ENCODE results near the gene ELL. TPM values are rescaled to one million over a fixed set of nuclear protein-coding genes. Genes with fewer than 3 reads are reported as not detected.

ELL gene
- total RNA-seq, 4 donors from 2014 or later, result 4.1 to 43.5 (median 21.7) TPM

DNA sequence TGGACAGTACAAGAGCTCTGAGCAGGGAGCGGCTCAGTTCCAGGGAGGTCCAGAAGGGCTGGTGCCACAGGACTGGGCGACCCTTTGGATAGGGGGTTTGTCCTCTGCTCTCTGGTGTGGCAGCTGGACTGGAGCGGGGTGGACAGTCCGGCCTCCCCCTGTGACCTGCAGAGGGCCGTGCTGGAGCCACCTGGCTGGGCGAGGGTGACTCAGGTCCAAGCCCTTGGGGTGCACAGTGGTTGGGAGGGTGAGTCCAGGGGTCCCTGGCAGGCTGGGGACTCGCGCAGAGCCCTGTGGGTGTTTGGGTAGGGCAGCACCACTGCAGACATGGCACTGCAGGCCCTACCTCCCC, 95.5 kb downstream of the ELL start:
- Histone ChIP-seq H3K27me3 (no peaks in the 10 kb centered on the region), H3K36me3 (no peaks in the 10 kb centered on the region), H3K4me1 (peaks cover 0 to 26% of the 10 kb centered on the region in 2 donors), H3K4me3 (no peak overlapping the region), H3K27ac (peak overlapping the region; percentile 80 to 86), H3K9me3 (no peaks in the 10 kb centered on the region)
- TF ChIP-seq POLR2A (IDR thresholded peaks at IDR 0.05), result no peak
- TF ChIP-seq, protein P1, sequence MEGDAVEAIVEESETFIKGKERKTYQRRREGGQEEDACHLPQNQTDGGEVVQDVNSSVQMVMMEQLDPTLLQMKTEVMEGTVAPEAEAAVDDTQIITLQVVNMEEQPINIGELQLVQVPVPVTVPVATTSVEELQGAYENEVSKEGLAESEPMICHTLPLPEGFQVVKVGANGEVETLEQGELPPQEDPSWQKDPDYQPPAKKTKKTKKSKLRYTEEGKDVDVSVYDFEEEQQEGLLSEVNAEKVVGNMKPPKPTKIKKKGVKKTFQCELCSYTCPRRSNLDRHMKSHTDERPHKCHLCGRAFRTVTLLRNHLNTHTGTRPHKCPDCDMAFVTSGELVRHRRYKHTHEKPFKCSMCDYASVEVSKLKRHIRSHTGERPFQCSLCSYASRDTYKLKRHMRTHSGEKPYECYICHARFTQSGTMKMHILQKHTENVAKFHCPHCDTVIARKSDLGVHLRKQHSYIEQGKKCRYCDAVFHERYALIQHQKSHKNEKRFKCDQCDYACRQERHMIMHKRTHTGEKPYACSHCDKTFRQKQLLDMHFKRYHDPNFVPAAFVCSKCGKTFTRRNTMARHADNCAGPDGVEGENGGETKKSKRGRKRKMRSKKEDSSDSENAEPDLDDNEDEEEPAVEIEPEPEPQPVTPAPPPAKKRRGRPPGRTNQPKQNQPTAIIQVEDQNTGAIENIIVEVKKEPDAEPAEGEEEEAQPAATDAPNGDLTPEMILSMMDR (IDR thresholded peaks at IDR 0.05), result no peak
- intact Hi-C loops (cut with DNase I; ENCODE audit: low total_unique reads), result no loop called here
- no peak for DNase-seq

DNA sequence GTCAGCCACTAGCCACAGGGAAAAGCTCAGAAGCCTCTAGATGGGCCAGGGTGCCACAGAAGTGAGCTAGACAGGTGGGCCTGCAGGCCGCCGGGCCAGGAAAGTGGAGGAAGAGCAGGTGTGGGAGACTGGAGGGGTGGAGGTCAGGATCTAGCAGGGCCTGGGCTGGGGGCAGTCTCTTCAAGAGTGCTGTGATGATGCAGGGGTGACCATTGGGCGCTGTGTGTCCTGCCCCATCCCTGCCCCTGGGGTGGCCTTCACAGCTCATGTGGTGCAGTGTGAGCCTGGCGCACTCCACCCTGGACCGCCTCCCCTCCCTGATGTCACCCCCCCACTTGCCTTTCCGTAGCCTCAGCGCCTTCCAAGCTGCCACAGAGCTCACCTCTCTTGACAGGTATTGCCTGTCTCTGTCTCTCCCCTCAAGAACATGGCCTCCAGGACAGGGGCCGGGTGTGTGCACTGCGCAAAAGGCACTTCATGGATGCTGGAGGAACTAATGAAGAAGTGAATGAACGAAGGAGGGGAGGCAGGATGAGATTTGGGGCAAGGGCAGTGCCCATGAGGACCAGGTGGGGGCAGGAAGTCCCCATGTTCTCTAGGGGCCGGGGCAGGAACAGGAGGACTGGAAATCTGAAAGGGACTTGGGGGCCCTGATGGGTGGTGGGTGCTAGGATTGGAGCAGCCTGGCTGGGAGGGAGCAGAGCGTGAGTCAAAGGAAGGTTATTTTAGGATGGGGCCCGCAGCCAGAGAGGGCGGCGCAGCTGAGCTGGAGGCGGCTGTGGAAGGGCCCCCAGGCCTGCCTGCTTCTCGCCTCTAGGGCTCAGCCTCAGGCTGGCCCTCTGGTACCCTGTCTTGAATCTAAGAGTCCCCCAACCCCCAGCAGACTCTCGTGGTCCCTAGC, 96.1 kb downstream of the ELL start:
- intact Hi-C loops (cut with DNase I; ENCODE audit: low total_unique reads), result no loop called here
- Histone ChIP-seq H3K27ac (peak overlapping the region; percentile 80 to 86), H3K4me3 (no peak overlapping the region), H3K27me3 (no peaks in the 10 kb centered on the region), H3K4me1 (peaks cover 0 to 32% of the 10 kb centered on the region in 2 donors), H3K36me3 (no peaks in the 10 kb centered on the region), H3K9me3 (no peaks in the 10 kb centered on the region)
- no peak for TF ChIP-seq POLR2A (IDR thresholded peaks at IDR 0.05)
- TF ChIP-seq, protein P1 (IDR thresholded peaks at IDR 0.05), result peak in 2 of 4 experiments; percentile 28 to 29
- peak; percentile 76 to 82 for DNase-seq

DNA sequence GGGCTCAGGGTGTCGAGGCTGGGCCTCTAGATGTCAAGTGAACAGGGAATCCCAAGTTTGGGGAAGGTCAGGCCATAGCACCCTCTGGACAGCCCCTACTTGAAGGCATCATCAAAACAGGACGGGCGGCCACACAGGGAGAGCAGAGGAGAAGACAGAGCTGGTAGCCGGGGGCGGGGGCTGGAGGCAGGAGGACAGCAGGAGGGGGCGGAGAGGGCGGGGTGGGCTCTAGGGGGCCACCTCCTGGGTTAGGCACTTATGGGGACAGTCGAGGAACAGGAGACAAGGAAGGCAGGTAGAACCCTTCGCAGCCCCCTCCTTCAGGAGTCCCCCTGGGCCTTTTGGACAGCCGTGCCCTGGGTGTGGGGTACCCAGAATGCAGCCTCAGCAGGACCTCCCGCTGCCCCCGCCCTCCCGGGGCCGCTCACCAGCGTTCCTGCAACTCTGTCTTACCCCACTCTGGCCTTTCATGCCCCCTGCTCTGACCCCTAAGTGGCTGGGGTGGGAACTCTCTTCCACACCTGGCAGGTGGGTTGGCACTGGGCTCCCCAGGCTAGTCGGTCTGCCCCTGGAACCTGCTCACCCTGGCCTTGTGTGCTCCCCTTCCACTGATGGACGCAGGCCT, 96.9 kb downstream of the ELL start:
- H3K9me3 ChIP-seq, result no peaks in the 10 kb centered on the region
- DNase-seq, result no peak
- H3K27me3 ChIP-seq, result no peaks in the 10 kb centered on the region
- intact Hi-C loops (cut with DNase I; ENCODE audit: low total_unique reads), result no loop called here
- peaks cover 0 to 37% of the 10 kb centered on the region in 2 donors for H3K4me1 ChIP-seq
- no peak overlapping the region for H3K4me3 ChIP-seq
- peak overlapping the region; percentile 80 to 86 for H3K27ac ChIP-seq
- no peaks in the 10 kb centered on the region for H3K36me3 ChIP-seq
- TF ChIP-seq, protein P1 (IDR thresholded peaks at IDR 0.05), result no peak
- TF ChIP-seq POLR2A (IDR thresholded peaks at IDR 0.05), result no peak

DNA sequence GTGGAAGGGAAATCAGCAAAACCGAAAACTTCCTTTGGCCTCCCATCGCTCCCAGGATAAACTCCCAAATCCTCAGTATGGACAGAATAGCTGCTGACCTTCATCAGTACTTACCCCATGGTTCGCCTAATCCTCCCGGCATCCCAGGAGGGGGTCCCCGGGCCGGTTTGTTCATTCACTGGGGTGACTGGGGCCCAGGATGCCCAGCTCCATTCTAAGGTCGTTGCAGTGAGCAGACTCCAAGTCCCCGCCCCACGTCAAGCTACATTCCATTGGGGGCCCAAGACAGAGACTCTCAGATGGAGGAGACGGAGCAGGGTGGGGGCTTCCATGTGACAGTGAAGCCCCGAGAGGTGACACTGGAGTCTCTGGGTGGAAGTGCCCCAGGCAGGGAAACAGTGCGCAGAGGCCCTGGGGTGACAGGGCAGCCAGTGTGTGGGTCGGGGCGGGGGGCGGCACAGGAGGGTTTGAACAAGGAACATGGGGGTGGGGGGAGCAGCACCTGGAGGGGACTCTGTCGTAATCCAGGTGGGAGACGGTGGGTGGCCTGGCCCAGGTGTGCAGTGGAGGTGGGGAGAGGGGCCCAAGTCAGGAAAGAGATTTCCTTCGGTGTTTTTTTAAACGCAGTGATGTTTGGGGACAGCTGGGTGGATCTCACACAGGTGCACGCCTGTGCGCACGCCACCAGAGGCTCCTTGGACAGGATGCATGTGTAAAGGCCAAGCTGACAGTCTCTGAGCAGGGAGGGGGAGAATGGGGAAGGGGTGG, 97.6 kb downstream of the ELL start:
- H3K36me3 ChIP-seq, result no peaks in the 10 kb centered on the region

More for the DNA sequence above, 97.6 kb downstream of the ELL start:
- no peak for DNase-seq
- Histone ChIP-seq H3K4me3 (no peak overlapping the region), H3K27me3 (no peaks in the 10 kb centered on the region), H3K4me1 (peaks cover 0 to 34% of the 10 kb centered on the region in 2 donors), H3K27ac (peak overlapping the region in 1 of 2 donors; percentile 80), H3K9me3 (no peaks in the 10 kb centered on the region)
- intact Hi-C loops (cut with DNase I; ENCODE audit: low total_unique reads), result no loop called here
- no peak for TF ChIP-seq POLR2A (IDR thresholded peaks at IDR 0.05)
- TF ChIP-seq, protein P1 (IDR thresholded peaks at IDR 0.05), result no peak
